IMR-90 (cell line): ENCODE results near the gene BCL2.

Experiments
- CHD1 ChIP-seq: IDR thresholded peaks from 2 replicates; pipeline ENCODE4 v1.6.1; 2012; ENCODE audit warnings: low read depth, low read length, improper control_type of control experiment
- MXI1 ChIP-seq: IDR thresholded peaks from 2 replicates; pipeline ENCODE4 v1.6.1; 2012; ENCODE audit warnings: low read depth, mild to moderate bottlenecking, low read length, moderate library complexity, borderline replicate concordance
- POLR2A ChIP-seq: IDR thresholded peaks from 2 replicates; pipeline ENCODE4 v1.6.1; 2012; ENCODE audit warnings: mild to moderate bottlenecking, low read depth, low read length
- RAD21 ChIP-seq: IDR thresholded peaks from 2 replicates; pipeline ENCODE4 v1.6.1; 2012; ENCODE audit warnings: low read length, improper control_type of control experiment
- RCOR1 ChIP-seq: IDR thresholded peaks from 2 replicates; pipeline ENCODE4 v1.6.1; 2012; ENCODE audit warnings: mild to moderate bottlenecking, low read length, improper control_type of control experiment; ENCODE audit not compliant: insufficient replicate concordance
- RFX5 ChIP-seq: IDR thresholded peaks from 2 replicates; pipeline ENCODE4 v1.8.0; 2012; ENCODE audit warnings: low read depth, mild to moderate bottlenecking, low read length, moderate library complexity
- TF ChIP-seq, protein P1 (sequence below): conservative IDR thresholded peaks from 2 replicates; pipeline ENCODE4 v1.5.1; 2012; ENCODE audit warnings: mild to moderate bottlenecking, low read depth, low read length, improper control_type of control experiment
- TF ChIP-seq, protein P2 (sequence below): fragments of 150-350 bp; IDR thresholded peaks from 2 replicates; pipeline ENCODE4 v1.6.1; 2016; ENCODE audit warnings: low read depth, mild to moderate bottlenecking, low read length, moderate library complexity, borderline replicate concordance

DNA sequence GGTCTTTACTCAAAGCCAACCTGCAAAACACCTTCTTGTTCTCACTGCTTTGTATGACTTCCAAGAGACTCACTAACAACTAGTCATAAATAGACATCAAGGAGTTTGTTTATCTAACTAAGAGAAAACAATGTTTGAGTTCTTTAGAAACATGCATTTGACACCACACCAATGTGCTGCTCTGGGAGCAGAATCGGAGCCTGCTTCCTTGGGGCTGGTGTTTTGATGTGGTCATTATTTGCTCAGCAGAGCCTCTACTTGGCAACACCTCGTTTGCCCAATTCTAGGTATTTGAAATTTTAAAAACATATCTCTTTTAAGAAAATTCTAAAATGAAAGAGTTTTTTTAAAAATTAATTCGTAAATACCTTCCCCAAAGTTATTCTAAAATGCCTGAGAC is 167.5 kb downstream of the BCL2 start:
- TF ChIP-seq, protein P1, sequence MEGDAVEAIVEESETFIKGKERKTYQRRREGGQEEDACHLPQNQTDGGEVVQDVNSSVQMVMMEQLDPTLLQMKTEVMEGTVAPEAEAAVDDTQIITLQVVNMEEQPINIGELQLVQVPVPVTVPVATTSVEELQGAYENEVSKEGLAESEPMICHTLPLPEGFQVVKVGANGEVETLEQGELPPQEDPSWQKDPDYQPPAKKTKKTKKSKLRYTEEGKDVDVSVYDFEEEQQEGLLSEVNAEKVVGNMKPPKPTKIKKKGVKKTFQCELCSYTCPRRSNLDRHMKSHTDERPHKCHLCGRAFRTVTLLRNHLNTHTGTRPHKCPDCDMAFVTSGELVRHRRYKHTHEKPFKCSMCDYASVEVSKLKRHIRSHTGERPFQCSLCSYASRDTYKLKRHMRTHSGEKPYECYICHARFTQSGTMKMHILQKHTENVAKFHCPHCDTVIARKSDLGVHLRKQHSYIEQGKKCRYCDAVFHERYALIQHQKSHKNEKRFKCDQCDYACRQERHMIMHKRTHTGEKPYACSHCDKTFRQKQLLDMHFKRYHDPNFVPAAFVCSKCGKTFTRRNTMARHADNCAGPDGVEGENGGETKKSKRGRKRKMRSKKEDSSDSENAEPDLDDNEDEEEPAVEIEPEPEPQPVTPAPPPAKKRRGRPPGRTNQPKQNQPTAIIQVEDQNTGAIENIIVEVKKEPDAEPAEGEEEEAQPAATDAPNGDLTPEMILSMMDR, result no peak
- TF ChIP-seq POLR2A, result no peak
- no peak for TF ChIP-seq RFX5
- TF ChIP-seq RAD21, result no peak
- no peak for TF ChIP-seq MXI1
- TF ChIP-seq RCOR1, result no peak
- TF ChIP-seq, protein P2, sequence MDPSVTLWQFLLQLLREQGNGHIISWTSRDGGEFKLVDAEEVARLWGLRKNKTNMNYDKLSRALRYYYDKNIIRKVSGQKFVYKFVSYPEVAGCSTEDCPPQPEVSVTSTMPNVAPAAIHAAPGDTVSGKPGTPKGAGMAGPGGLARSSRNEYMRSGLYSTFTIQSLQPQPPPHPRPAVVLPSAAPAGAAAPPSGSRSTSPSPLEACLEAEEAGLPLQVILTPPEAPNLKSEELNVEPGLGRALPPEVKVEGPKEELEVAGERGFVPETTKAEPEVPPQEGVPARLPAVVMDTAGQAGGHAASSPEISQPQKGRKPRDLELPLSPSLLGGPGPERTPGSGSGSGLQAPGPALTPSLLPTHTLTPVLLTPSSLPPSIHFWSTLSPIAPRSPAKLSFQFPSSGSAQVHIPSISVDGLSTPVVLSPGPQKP, result no peak
- TF ChIP-seq CHD1, result no peak
